Measurements from ENCODE around the gene CCDC14.
"Not testable (repeated sequence)": the region's sequence is repeated elsewhere in the genome, so short reads cannot be mapped to it uniquely, and the experiment has no call there.

The CCDC14 gene

GRCh38 chr3:123984957-123985356 lies 23.9 kb upstream of the CCDC14 start:
- TF ChIP-seq CTCF (IDR thresholded peaks at IDR 0.05; ENCODE audit: insufficient read depth, low read length), result no peak
- TF ChIP-seq SPI1 (IDR thresholded peaks at IDR 0.05; ENCODE audit: borderline replicate concordance, low read depth), result no peak
- TF ChIP-seq GABPA (IDR thresholded peaks at IDR 0.05; ENCODE audit: low read depth), result no peak
- no peak for TF ChIP-seq REST (IDR thresholded peaks at IDR 0.05; ENCODE audit: insufficient replicate concordance, low read depth)
- no peak for TF ChIP-seq POLR2AphosphoS5 (IDR thresholded peaks at IDR 0.05; ENCODE audit: low read depth)
- DNase-seq (ENCODE audit: low read depth in 1 of 2, low spot score in 1 of 2), result no peak
- H3K27me3 ChIP-seq (ENCODE audit: insufficient read depth, poor library complexity, severe bottlenecking), result peaks cover 24% of the 10 kb centered on the region
- no peak overlapping the region for H3K27ac ChIP-seq (replicated peaks)
- no peak overlapping the region for H3K4me3 ChIP-seq (replicated peaks; ENCODE audit: insufficient read depth, low read length)

GRCh38 chr3:123984350-123984749 lies 23.3 kb upstream of the CCDC14 start:
- TF ChIP-seq REST (IDR thresholded peaks at IDR 0.05; ENCODE audit: insufficient replicate concordance, low read depth) (no peak), POLR2AphosphoS5 (IDR thresholded peaks at IDR 0.05; ENCODE audit: low read depth) (no peak), SPI1 (IDR thresholded peaks at IDR 0.05; ENCODE audit: borderline replicate concordance, low read depth) (no peak), GABPA (IDR thresholded peaks at IDR 0.05; ENCODE audit: low read depth) (no peak), CTCF (IDR thresholded peaks at IDR 0.05; ENCODE audit: insufficient read depth, low read length) (no peak)
- Histone ChIP-seq H3K4me3 (replicated peaks; ENCODE audit: insufficient read depth, low read length) (no peak overlapping the region), H3K27ac (replicated peaks) (no peak overlapping the region), H3K27me3 (ENCODE audit: insufficient read depth, poor library complexity, severe bottlenecking) (peaks cover 24% of the 10 kb centered on the region)
- DNase-seq (ENCODE audit: low read depth in 1 of 2, low spot score in 1 of 2), result no peak

- H3K27ac ChIP-seq (replicated peaks); DNase-seq (ENCODE audit: low read depth in 1 of 2, low spot score in 1 of 2): not testable (repeated sequence)
- peaks cover 15% of the 10 kb centered on the region for H3K27me3 ChIP-seq (ENCODE audit: insufficient read depth, poor library complexity, severe bottlenecking)
These were observed 20.3 kb upstream of the CCDC14 start for GRCh38 chr3:123981317-123981716.

GRCh38 chr3:123980539-123980938 lies 19.5 kb upstream of the CCDC14 start:
- no peak for DNase-seq (ENCODE audit: low read depth in 1 of 2, low spot score in 1 of 2)
- no peak overlapping the region for H3K27ac ChIP-seq (replicated peaks)
- no peak overlapping the region for H3K4me3 ChIP-seq (replicated peaks; ENCODE audit: insufficient read depth, low read length)
- peaks cover 13% of the 10 kb centered on the region for H3K27me3 ChIP-seq (ENCODE audit: insufficient read depth, poor library complexity, severe bottlenecking)
- TF ChIP-seq POLR2AphosphoS5 (IDR thresholded peaks at IDR 0.05; ENCODE audit: low read depth) (no peak), SPI1 (IDR thresholded peaks at IDR 0.05; ENCODE audit: borderline replicate concordance, low read depth) (no peak), CTCF (IDR thresholded peaks at IDR 0.05; ENCODE audit: insufficient read depth, low read length) (no peak), GABPA (IDR thresholded peaks at IDR 0.05; ENCODE audit: low read depth) (no peak), REST (IDR thresholded peaks at IDR 0.05; ENCODE audit: insufficient replicate concordance, low read depth) (no peak)

More at GRCh38 chr3:123981317-123981716, 20.3 kb upstream of the CCDC14 start:
- not testable (repeated sequence) for H3K4me3 ChIP-seq (replicated peaks; ENCODE audit: insufficient read depth, low read length)
